ENCODE measurements around the gene GUCA1C. TPM values are rescaled to one million over a fixed set of nuclear protein-coding genes. Genes with fewer than 3 reads are reported as not detected.

GUCA1C gene, protein sequence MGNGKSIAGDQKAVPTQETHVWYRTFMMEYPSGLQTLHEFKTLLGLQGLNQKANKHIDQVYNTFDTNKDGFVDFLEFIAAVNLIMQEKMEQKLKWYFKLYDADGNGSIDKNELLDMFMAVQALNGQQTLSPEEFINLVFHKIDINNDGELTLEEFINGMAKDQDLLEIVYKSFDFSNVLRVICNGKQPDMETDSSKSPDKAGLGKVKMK
- not detected for total RNA-seq
- long read RNA-seq: 0 reads

DNA sequence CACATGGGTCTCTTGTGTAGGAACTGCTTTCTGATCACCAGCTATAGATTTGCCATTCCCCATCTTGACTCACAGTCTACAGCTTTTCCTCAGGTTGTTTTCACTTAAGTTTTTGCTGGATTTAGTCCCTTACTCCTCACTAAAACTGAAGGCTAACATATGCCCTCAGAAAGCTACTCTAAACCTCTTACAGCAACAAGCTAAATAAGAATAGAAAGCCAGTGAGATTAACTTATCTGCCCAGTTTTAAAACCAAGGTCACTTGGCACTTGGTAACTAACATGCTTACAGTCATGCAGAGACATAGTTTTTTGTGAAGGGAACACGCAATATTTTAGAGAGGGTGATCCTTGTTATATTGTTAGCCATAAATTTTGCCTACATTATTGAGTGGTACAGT, at the start of gene GUCA1C:
Gene GUCA1C, minus strand, starts transcription at position 180 of the 400 bp plus-strand sequence. Its CDS starts 117 bp downstream, at position 63.
- H3K4me3 ChIP-seq: no peak within 1 kb of the TSS
- H3K27me3 ChIP-seq (ENCODE audit: low read depth): no peaks in the 10 kb centered on the region
- H3K9me3 ChIP-seq: no peaks in the 10 kb centered on the region
- intact Hi-C loops (cut with DNase I): no loop called here
- DNase-seq: no peak
- no peak for ATAC-seq
- no peak within 1 kb of the TSS for H3K27ac ChIP-seq
- no peaks in the 10 kb centered on the region for H3K4me1 ChIP-seq
- no peaks in the 10 kb centered on the region for H3K36me3 ChIP-seq
- no peak for TF ChIP-seq CTCF (IDR thresholded peaks at IDR 0.05)

GRCh38 chr3:108998436-108998835, 44.8 kb upstream of the GUCA1C start:
- H3K36me3 ChIP-seq: no peaks in the 10 kb centered on the region
- intact Hi-C loops (cut with DNase I): no loop called here
- no peak overlapping the region for H3K27ac ChIP-seq
- DNase-seq (no peak), ATAC-seq (no peak)
- H3K9me3 ChIP-seq: no peaks in the 10 kb centered on the region
- H3K4me1 ChIP-seq: no peaks in the 10 kb centered on the region
- no peak for TF ChIP-seq CTCF (IDR thresholded peaks at IDR 0.05)
- no peak overlapping the region for H3K4me3 ChIP-seq
- no peaks in the 10 kb centered on the region for H3K27me3 ChIP-seq (ENCODE audit: low read depth)

- TF ChIP-seq CTCF (IDR thresholded peaks at IDR 0.05): no peak
- DNase-seq: no peak
These were observed 32.2 kb upstream of the GUCA1C start for GRCh38 chr3:108985844-108986243.

DNA sequence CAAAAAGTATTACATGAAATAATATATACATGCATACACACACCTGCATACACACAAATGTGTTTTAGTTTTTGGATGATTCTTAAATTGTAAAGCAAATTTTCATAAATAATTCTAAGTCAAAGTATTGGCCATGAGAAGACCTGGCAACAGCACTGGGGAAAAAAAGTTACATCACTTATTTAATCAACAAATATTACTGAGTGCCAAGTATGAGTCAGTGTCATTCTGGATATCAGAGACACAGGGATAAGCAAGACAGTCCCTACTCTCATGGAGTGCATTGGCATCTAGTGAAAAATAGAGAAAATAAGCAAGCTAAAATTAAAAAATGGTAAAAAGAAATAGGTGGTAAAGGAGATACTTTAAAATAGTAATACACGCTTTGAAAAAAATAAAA, 29.4 kb upstream of the GUCA1C start:
- ATAC-seq (no peak), DNase-seq (no peak)
- no peak overlapping the region for H3K27ac ChIP-seq
- no peaks in the 10 kb centered on the region for H3K27me3 ChIP-seq (ENCODE audit: low read depth)
- no peaks in the 10 kb centered on the region for H3K4me1 ChIP-seq
- H3K9me3 ChIP-seq: no peaks in the 10 kb centered on the region
- TF ChIP-seq CTCF (IDR thresholded peaks at IDR 0.05): no peak
- H3K36me3 ChIP-seq: no peaks in the 10 kb centered on the region
- H3K4me3 ChIP-seq: no peak overlapping the region
- intact Hi-C loops (cut with DNase I): no loop called here

More at GRCh38 chr3:108985844-108986243, 32.2 kb upstream of the GUCA1C start:
- Histone ChIP-seq H3K9me3 (no peaks in the 10 kb centered on the region), H3K36me3 (no peaks in the 10 kb centered on the region), H3K4me3 (no peak overlapping the region), H3K27me3 (ENCODE audit: low read depth) (no peaks in the 10 kb centered on the region), H3K27ac (no peak overlapping the region), H3K4me1 (no peaks in the 10 kb centered on the region)
- intact Hi-C loops (cut with DNase I): no loop called here
- no peak for ATAC-seq

GRCh38 chr3:108976058-108976457, 22.4 kb upstream of the GUCA1C start:
- intact Hi-C loops (cut with DNase I): no loop called here
- DNase-seq (no peak), ATAC-seq (no peak)
- Histone ChIP-seq H3K27ac (no peak overlapping the region), H3K27me3 (ENCODE audit: low read depth) (no peaks in the 10 kb centered on the region), H3K4me3 (no peak overlapping the region), H3K9me3 (no peaks in the 10 kb centered on the region), H3K36me3 (no peaks in the 10 kb centered on the region), H3K4me1 (no peaks in the 10 kb centered on the region)
- TF ChIP-seq CTCF (IDR thresholded peaks at IDR 0.05): no peak

Measured in lower lobe of right lung (tissue), 2 donors.